Suppressor macrophage treated with lipopolysaccharide for 4 hours (primary cell): ENCODE measurements around the gene BARX2.

Experiments used
- DNase-seq: peaks from one replicate; pipeline ENCODE4 v3.0.0-alpha.2; 2020

BARX2 gene

DNA sequence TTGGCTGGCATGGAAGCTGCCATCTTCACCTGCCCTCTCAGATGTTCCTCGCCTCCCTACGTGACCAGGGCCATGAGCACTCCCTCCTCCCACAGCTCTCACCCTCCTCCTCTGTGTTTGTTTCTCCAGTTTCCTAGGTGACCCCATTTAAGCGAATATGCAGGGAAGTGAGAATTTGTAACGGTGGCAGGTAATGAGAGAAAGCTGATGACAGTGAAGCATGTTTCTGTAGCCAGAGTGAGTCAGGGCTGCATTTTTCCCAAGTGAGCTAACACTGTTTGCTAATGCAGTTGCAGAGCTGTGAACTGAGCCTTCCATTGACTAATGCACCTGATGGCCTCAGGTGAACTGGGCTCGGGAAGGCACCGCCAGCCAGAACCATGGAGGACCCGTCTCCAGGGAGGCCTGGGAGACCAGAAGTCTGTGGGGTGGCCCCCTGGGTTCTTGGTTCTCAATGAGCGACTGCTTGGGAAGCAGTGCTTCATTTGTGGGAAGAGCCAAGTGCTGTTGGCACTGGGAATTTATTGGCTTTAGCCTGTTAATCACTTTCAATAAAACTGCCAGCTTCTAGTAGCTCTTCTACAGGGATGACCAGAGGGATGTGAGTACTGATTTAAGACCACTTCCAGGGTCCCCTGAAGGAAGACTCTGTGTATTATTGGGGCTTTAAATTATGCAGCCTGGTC is 64.5 kb downstream of the BARX2 start:
- no peak for DNase-seq

DNA sequence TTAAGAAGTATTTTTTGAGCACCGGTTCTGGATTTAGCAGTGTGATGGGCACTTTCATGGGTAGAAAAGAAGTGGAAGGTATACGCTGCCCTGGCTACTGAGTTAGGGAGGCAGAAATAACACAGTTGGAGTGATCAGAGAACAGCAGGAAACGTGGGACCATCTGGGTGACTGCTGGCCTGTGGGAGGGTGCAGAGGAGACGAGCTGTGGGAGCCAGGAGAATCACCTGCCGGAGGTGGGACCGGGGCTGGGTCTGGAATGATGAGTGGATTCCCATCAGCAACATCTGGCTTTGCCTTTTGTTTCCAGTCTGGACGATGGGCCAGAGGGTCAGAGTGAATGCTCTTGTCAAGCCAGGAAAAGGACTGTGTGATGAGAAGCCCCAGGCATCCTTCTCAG is 66.5 kb downstream of the BARX2 start:
- DNase-seq, result no peak

DNA sequence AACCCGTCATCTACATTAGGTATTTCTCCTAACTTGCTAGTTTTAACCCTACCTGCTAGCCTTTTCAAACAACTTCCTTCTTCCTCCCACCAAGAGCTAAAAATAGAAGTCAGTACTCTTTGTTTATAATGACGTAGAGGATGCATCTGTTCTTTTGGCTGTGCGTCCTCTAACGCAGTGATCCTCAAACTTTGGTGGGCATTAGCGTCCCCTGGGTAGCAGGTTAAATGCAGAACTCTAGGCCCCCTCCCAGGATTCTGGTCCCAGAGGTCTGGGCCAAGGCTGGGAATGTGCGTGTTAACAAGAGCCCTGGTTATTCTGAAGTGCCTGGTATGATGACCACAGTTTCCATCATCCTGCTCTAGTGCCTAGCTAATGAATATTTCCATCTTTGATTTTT is 67.6 kb downstream of the BARX2 start:
- no peak for DNase-seq

DNA sequence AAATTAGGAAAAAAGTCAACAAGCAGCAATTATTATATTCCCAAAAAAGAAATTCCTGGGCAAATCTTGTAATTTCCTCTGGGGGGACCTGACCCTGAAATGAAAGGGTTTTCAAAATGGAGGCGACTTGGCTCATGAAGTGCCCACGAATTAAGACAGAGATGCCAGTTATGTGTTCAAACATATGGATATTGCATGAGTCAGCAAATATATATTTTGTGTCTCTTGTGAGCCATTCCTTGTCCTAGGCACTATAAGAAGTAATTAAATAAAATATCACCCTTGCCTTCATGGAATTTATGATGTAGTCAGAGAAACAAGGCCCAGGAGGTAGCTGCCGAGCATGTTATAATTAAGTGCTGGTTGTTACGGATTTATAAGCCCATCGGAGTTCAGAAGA is 68.6 kb downstream of the BARX2 start:
- DNase-seq, result no peak

GRCh38 chr11:129445226-129445625 is 69.6 kb downstream of the BARX2 start:
- no peak for DNase-seq

GRCh38 chr11:129446572-129446971 is 70.9 kb downstream of the BARX2 start:
- no peak for DNase-seq

DNA sequence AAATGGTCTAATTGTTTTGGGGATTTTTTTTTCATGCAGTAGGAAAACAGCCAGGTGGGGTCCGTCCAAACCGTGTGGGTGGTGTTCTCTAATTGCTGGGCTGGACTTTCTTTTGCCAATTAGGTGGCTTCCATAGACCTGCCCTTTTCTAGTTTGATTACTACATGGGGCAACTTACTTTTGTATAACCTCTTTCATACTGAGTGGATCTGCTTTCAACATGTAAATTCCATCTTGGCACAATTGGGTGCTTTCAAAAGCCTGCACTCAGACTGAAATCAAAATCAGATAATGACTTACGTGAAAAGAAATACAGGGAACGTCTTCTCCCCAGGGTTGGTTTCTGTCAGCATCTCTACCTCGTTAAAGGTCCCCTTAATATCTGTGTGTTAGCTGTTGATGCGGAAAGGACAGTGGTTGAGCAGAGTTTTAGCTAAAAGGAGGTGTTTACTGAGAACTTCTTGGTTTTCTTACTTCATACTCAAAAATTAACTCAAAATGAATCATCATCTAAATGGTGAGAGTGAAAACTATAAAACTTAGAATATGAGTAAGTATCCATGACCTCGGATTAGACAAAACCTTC is 72.1 kb downstream of the BARX2 start:
- no peak for DNase-seq

DNA sequence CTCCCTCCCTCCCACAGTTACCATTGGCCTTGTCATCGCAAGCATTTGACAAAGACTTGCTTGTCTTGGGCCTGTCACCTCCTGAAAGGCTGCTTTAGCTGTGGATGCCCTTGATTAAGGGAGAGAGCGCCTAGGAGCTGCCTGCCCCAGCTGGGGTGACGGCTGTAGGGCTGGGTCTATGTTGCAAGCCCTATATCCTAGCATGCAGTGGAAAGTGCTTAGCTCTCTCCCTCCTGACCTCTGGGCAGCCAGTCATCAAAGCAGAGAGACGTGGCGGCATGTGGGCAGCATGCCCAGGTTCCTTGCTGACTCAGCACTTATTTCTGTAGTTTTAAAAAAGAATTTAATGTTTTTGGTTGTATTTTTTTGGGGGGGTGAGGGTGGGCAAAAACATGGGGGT is 75.9 kb downstream of the BARX2 start:
- no peak for DNase-seq

- no peak for DNase-seq
These were observed 77.7 kb downstream of the BARX2 start for GRCh38 chr11:129453293-129453721.

- no peak for DNase-seq
These were observed 79.5 kb downstream of the BARX2 start for GRCh38 chr11:129455101-129455500.

DNA sequence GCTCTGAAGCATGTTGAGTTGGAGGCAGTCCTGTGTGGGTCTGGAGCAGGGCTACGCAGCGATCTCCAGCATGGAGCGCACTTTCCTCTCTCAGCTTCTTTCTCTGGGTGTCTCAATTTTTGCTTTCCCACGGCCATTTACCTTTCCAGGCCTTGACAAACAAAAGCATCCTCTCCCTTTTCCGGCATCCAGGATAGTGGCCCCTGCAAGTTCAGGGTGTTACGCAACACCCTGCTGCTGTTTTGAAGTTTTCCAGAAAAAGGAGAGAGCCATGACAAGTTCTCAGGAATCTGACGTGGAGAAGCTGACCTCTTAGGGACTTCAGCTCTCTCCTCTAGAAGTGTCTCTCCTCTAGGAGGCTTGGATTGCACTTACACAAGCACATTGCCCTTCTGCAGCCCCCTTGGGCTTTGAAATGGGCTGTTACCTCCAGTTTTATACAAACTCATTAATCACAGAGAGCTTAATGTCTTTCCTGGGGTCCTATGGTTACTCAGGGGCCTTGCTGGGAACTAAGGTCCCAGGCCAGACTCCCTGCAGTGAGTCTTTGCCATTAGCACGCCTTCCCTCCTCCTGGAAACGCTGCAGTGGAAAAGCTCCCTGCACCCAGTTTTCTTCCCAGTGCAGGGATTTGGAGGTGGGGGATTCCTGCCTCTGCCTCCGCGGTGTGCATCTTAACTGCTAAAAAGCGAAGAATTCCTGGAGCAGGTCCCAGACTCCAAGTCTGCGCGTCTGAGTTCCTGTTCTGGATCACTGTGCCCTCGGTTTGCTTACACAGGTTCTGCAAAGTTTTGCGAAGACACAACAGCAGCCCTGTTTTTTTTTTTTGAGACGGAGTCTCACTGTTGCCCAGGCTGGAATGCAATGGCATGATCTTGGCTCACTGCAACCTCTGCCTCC is 80.4 kb downstream of the BARX2 start:
- no peak for DNase-seq

- DNase-seq, result no peak
These were observed 81.7 kb downstream of the BARX2 start for GRCh38 chr11:129457321-129457720.

DNA sequence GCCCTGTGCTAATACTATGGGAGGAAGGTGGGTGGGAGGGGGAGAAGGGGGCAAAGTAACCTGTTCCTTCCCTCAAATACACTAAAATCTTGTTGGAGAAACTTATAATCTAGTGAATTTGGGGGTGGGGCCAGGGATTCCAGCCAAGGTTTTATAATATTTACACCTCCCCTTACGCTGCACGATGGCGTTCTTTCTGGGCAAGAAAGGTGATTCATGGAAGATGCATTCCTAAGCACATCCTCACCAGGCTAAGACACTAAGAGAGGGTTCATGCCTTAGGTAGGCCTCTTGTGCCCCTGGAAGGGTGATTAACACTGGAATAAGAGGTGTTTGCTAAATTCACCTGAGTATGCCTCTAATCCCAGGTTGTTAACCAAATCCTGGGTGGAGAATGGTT is 82.6 kb downstream of the BARX2 start:
- DNase-seq, result no peak

DNA sequence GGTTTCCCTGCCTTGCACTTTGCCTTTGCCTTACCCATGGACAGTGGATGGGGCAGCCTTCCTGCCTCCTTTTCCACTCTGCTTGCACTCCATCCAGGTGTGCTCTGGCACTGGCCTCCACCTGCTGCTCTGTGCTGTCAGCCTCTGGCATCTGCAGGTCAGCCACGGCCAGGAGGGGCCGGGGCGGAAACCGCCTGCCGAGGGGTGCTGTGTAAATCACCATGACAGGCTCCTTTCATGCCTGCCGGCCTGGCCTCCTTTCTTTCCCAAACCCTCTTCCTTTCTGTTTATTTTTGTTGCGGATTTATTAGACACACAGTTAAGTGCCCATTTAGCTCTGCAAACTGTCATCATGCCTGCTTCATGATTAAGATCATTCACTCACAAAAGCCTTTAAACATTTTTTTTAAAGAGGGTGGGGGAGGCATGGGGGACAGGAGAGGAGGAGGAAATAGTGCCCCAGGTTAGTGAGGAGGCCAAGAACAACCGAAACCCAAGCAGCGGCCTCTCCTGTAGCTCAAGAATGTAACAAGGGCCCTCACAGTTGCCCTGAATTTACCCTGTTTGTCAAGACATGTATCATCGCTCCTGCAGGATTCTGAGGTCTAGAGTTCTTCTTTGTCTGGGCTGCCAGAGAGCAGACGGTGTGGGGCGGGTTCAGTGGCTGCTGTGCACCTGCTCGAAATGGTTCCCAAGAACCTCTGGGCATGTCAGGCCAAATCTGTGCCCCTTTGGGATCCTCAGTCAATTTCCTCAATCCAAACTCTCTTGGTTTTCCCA is 83.3 kb downstream of the BARX2 start:
- no peak for DNase-seq

- DNase-seq, result no peak
These were observed 85.1 kb downstream of the BARX2 start for GRCh38 chr11:129460714-129461113.

- no peak for DNase-seq
These were observed 108.4 kb downstream of the BARX2 start for GRCh38 chr11:129484068-129484467.

DNA sequence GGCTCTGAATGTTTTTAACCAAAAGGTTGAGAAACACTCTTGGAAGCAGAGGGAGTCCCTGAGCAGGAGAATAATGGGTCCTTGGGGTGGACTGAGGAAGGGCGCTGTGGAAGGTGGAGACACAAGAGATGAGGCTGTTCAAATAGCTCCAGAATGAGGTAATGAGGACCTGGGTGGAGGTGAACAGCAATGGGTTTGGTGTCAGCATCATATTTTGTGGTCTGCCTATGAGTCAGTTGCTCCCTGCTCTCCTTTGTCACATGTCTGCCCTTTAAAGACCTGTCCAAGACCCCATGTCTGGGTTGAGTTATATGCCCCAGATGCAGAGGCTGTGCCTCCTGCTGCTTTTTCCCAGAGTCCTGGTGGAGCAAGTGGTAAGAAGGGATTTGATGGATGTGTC is 113.6 kb downstream of the BARX2 start:
- DNase-seq, result no peak

DNA sequence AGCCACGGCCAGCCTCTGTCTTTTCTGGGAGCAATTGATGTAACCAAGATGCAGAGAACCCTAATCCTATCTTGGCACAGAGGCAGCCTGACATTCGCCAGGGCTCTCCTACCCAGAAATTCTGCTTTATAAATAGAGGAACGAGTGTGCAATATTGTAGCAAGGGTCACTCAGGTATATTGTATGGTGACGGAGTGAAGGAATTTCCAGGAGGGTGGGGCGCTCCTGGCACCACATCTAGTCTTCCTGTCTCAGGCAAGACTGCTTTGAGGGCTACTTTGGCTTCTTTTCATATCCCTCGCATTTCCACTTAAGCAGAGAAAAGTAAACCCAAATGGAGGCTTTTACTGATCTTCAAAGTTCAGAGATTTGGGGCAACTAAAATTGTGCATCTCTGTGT is 114.4 kb downstream of the BARX2 start:
- no peak for DNase-seq

DNA sequence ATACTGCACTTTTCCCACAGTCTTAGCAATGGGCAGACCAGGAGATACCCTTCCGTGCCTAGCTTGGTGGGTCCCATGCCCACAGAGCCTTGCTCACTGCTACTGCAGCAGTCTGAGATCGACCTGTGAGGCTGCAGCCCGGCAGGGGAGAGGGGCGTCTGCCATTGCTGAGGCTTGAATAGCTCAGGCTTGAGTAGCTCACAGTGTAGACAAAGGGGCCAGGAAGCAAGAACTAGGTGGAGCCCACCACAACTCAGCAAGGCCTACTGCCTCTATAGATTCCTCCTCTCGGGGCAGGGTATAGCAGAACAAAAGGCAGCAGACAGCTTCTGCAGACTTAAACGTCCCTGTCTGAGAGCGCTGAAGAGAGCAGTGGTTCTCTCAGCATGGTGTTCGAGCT is 118.1 kb downstream of the BARX2 start:
- no peak for DNase-seq
